H9 (cell line): Measurements from ENCODE around the gene IFI44. TPM values are rescaled to one million over a fixed set of nuclear protein-coding genes. Genes with fewer than 3 reads are reported as not detected.

ENCODE experiments used
- DNase-seq: peaks from one replicate; pipeline ENCODE4 v3.0.0-alpha.2; 2017
- H2AFZ ChIP-seq: one replicate; pipeline ENCODE4 v1.6.1; 2013; ENCODE audit warnings: mild to moderate bottlenecking, low read length, control low read depth, moderate library complexity
- H2AK5ac ChIP-seq: 2 replicates; pipeline ENCODE4 v1.6.1; 2013; ENCODE audit warnings: low read length, control low read depth, mixed read lengths; ENCODE audit not compliant: insufficient read length
- H2BK120ac ChIP-seq: one replicate; pipeline ENCODE4 v1.6.1; 2013; ENCODE audit warnings: low read depth, mild to moderate bottlenecking, low read length, control low read depth, inconsistent platforms; ENCODE audit not compliant: poor library complexity, severe bottlenecking
- H2BK12ac ChIP-seq: 2 replicates; pipeline ENCODE4 v1.6.1; 2013; ENCODE audit warnings: low read length, control low read depth, mixed read lengths, low read depth; ENCODE audit not compliant: insufficient read length
- H2BK15ac ChIP-seq: 2 replicates; pipeline ENCODE4 v1.6.1; 2013; ENCODE audit warnings: low read depth, low read length, control low read depth
- H2BK20ac ChIP-seq: one replicate; pipeline ENCODE4 v1.6.1; 2013; ENCODE audit warnings: low read depth, mild to moderate bottlenecking, low read length, control low read depth, inconsistent platforms; ENCODE audit not compliant: poor library complexity, severe bottlenecking
- H2BK5ac ChIP-seq: 2 replicates; pipeline ENCODE4 v1.6.1; 2013; ENCODE audit warnings: low read length, control low read depth, mixed read lengths; ENCODE audit not compliant: insufficient read length
- H3K14ac ChIP-seq: 2 replicates; pipeline ENCODE4 v1.6.1; 2013; ENCODE audit warnings: low read length, control low read depth; ENCODE audit not compliant: insufficient read depth
- H3K18ac ChIP-seq: 2 replicates; pipeline ENCODE4 v1.6.1; 2013; ENCODE audit warnings: low read depth, mild to moderate bottlenecking, mixed read lengths, low read length, control low read depth; ENCODE audit not compliant: insufficient read length
- H3K23ac ChIP-seq: 2 replicates; pipeline ENCODE4 v1.6.1; 2013; ENCODE audit warnings: low read length, control low read depth, mixed read lengths, low read depth; ENCODE audit not compliant: insufficient read length
- H3K23me2 ChIP-seq: 2 replicates; pipeline ENCODE4 v1.6.1; 2013; ENCODE audit warnings: low read depth, mild to moderate bottlenecking, mixed read lengths, low read length, control low read depth; ENCODE audit not compliant: insufficient read length, poor library complexity, severe bottlenecking
- H3K27ac ChIP-seq: 2 replicates; pipeline ENCODE4 v1.5.1; 2013; ENCODE audit warnings: low read length, control low read depth, mixed read lengths, low read depth; ENCODE audit not compliant: insufficient read length
- H3K27me3 ChIP-seq: 2 replicates; pipeline ENCODE4 v1.6.1; 2013; ENCODE audit warnings: low read length, control low read depth, inconsistent platforms; ENCODE audit not compliant: insufficient read depth
- H3K4ac ChIP-seq: 2 replicates; pipeline ENCODE4 v1.6.1; 2013; ENCODE audit warnings: low read depth, mild to moderate bottlenecking, control low read depth, inconsistent platforms, low read length, moderate library complexity
- H3K4me1 ChIP-seq: 2 replicates; pipeline ENCODE4 v1.6.1; 2013; ENCODE audit warnings: low read length, control low read depth, inconsistent platforms; ENCODE audit not compliant: insufficient read depth
- H3K4me2 ChIP-seq: 2 replicates; pipeline ENCODE4 v1.6.1; 2013; ENCODE audit warnings: low read length, control low read depth, mixed read lengths; ENCODE audit not compliant: insufficient read length, insufficient read depth
- H3K56ac ChIP-seq: 2 replicates; pipeline ENCODE4 v1.6.1; 2013; ENCODE audit warnings: low read depth, mild to moderate bottlenecking, mixed read lengths, low read length, control low read depth; ENCODE audit not compliant: insufficient read length
- H3K79me1 ChIP-seq: 2 replicates; pipeline ENCODE4 v1.6.1; 2013; ENCODE audit warnings: low read depth, mild to moderate bottlenecking, moderate library complexity, low read length, control low read depth, inconsistent platforms; ENCODE audit not compliant: insufficient read depth, poor library complexity, severe bottlenecking
- H3K79me2 ChIP-seq: 2 replicates; pipeline ENCODE4 v1.6.1; 2013; ENCODE audit warnings: low read length, control low read depth, inconsistent platforms; ENCODE audit not compliant: insufficient read depth
- H3K9ac ChIP-seq: 2 replicates; pipeline ENCODE4 v1.6.1; 2013; ENCODE audit warnings: low read length, control low read depth, mixed read lengths; ENCODE audit not compliant: insufficient read length; ENCODE audit errors: extremely low read depth
- H3K9me3 ChIP-seq: one replicate; pipeline ENCODE4 v1.6.1; 2013; ENCODE audit warnings: low read depth, low read length, inconsistent platforms; ENCODE audit not compliant: control insufficient read depth
- H3T11ph ChIP-seq: one replicate; pipeline ENCODE4 v1.6.1; 2013; ENCODE audit warnings: mild to moderate bottlenecking, low read length, control low read depth, inconsistent platforms
- H4K20me1 ChIP-seq: one replicate; pipeline ENCODE4 v1.6.1; 2013; ENCODE audit not compliant: control insufficient read depth, insufficient read length, insufficient read depth
- H4K5ac ChIP-seq: 2 replicates; pipeline ENCODE4 v1.6.1; 2013; ENCODE audit warnings: low read depth, mild to moderate bottlenecking, mixed read lengths, low read length, control low read depth; ENCODE audit not compliant: insufficient read length
- H4K8ac ChIP-seq: replicated peaks from 2 replicates; pipeline ENCODE4 v1.6.1; 2013; ENCODE audit warnings: low read length, control low read depth, mixed read lengths, low read depth; ENCODE audit not compliant: insufficient read length
- H4K91ac ChIP-seq: 2 replicates; pipeline ENCODE4 v1.6.1; 2013; ENCODE audit warnings: low read depth, mild to moderate bottlenecking, moderate library complexity, mixed read lengths, low read length, control low read depth; ENCODE audit not compliant: insufficient read length
- H3K27ac Mint-ChIP-seq, 3 experiments: 2 replicates in 2 of 3; 3 replicates in 1 of 3; pipeline ENCODE4 v1.8.0; 2020 to 2021; ENCODE audit warnings: mixed read lengths in 3 of 3, mild to moderate bottlenecking in 1 of 3, moderate library complexity in 1 of 3
- H3K27me3 Mint-ChIP-seq: 2 replicates; pipeline ENCODE4 v1.8.0; 2021; ENCODE audit warnings: low read depth, mild to moderate bottlenecking, moderate library complexity, mixed read lengths
- H3K36me3 Mint-ChIP-seq, 3 experiments: 2 replicates in 2 of 3; 3 replicates in 1 of 3; pipeline ENCODE4 v1.8.0; 2020 to 2021; ENCODE audit warnings: low read depth in 3 of 3, mixed read lengths in 3 of 3; ENCODE audit not compliant: insufficient read depth in 1 of 3
- H3K4me1 Mint-ChIP-seq, 2 experiments: 2 replicates each; pipeline ENCODE4 v1.8.0; 2020; ENCODE audit warnings: mixed read lengths in 2 of 2
- H3K4me3 Mint-ChIP-seq, 2 experiments: 2 replicates in 1 of 2; 3 replicates in 1 of 2; pipeline ENCODE4 v1.8.0; 2020 to 2021; ENCODE audit warnings: mild to moderate bottlenecking in 2 of 2, mixed read lengths in 2 of 2, moderate library complexity in 1 of 2
- H3K9me3 Mint-ChIP-seq, 2 experiments: 2 replicates in 1 of 2; 3 replicates in 1 of 2; pipeline ENCODE4 v1.8.0; 2020; ENCODE audit warnings: mild to moderate bottlenecking in 2 of 2, mixed read lengths in 2 of 2, moderate library complexity in 1 of 2
- CTCF ChIP-seq: fragments of 200-600 bp; sonication (generic); conservative IDR thresholded peaks from 3 replicates; pipeline ENCODE4 v1.8.0; 2021; ENCODE audit warnings: antibody characterized with exemption, mild to moderate bottlenecking
- WGBS: extraction: QIAGEN DNeasy Blood & Tissue Kit; methylation state at CpG from one replicate; pipeline ENCODE4 v1.1.7; 2013; ENCODE audit warnings: missing lambda C conversion rate, low lambda C conversion rate, mixed read lengths; ENCODE audit not compliant: insufficient read length; ENCODE audit errors: extremely low coverage; 5-methylcytosine and 5-hydroxymethylcytosine counted together
- total RNA-seq: library from RNA; stranded (reverse); gene quantifications from 2 replicates; pipeline ENCODE4 v1.2.1, GENCODE V29; 2021

The IFI44 gene
- total RNA-seq, 1 experiment from 2014 or later: not detected

- no peak overlapping the region for H3K4me2 ChIP-seq
- H3K9me3 Mint-ChIP-seq: no peaks in the 10 kb centered on the region
- 0 out of 2 replicates have a peak, but pooled peaks cover 5% of the 10 kb centered on the region for H3K27me3 Mint-ChIP-seq
- H4K91ac ChIP-seq: no peak overlapping the region
- H3K18ac ChIP-seq: no peak overlapping the region
- no peak overlapping the region for H3K23ac ChIP-seq
- H2BK120ac ChIP-seq: no peak overlapping the region
- no peak overlapping the region for H2AK5ac ChIP-seq
- H3K79me2 ChIP-seq: no peaks in the 10 kb centered on the region
- no peak overlapping the region for H3K14ac ChIP-seq
- no peak overlapping the region for H3K4ac ChIP-seq
- no peak overlapping the region for H4K5ac ChIP-seq
- no peaks in the 10 kb centered on the region for H3K36me3 Mint-ChIP-seq
- no peak overlapping the region for H3K4me3 Mint-ChIP-seq
- H4K8ac ChIP-seq: no peak overlapping the region
- WGBS: no CpG with 5 or more reads among the region's 2 CpGs
- H3K23me2 ChIP-seq: peaks cover 4% of the 10 kb centered on the region
- no peaks in the 10 kb centered on the region for H3K27me3 ChIP-seq
- no peak overlapping the region for H3K27ac Mint-ChIP-seq
- no peaks in the 10 kb centered on the region for H3K4me1 ChIP-seq
- no peaks in the 10 kb centered on the region for H4K20me1 ChIP-seq
- no peaks in the 10 kb centered on the region for H3K79me1 ChIP-seq
- no peak overlapping the region for H2BK12ac ChIP-seq
- no peak for DNase-seq
- no peak overlapping the region for H2AFZ ChIP-seq
- no peak overlapping the region for H3K27ac ChIP-seq
- H3K9ac ChIP-seq: no peak overlapping the region
- H3K9me3 ChIP-seq: no peaks in the 10 kb centered on the region
- no peaks in the 10 kb centered on the region for H3K4me1 Mint-ChIP-seq
- no peak overlapping the region for H3K56ac ChIP-seq
- no peak for TF ChIP-seq CTCF
- no peak overlapping the region for H2BK20ac ChIP-seq
- no peak overlapping the region for H2BK15ac ChIP-seq
- no peak overlapping the region for H3T11ph ChIP-seq
- no peak overlapping the region for H2BK5ac ChIP-seq
Measured at GRCh38 chr1:78630600-78630999, 19.0 kb upstream of the IFI44 start.
